Karpas-422 (cell line): ENCODE results near the gene ATP5F1D. TPM values are rescaled to one million over a fixed set of nuclear protein-coding genes. Genes with fewer than 3 reads are reported as not detected.

Source experiments
- DNase-seq: peaks from one replicate; pipeline ENCODE4 v3.0.0-alpha.2; 2015
- H2AFZ ChIP-seq: fragments of 200-600 bp; sonication (generic); 2 replicates; pipeline ENCODE4 v1.6.1; 2014; ENCODE audit warnings: antibody characterized with exemption, low read length, mixed read lengths
- H3K27ac ChIP-seq: fragments of 200-600 bp; sonication (generic); 2 replicates; pipeline ENCODE4 v1.5.1; 2014; ENCODE audit warnings: mild to moderate bottlenecking, low read length, moderate library complexity
- H3K27me3 ChIP-seq: fragments of 200-600 bp; sonication (generic); 2 replicates; pipeline ENCODE4 v1.6.1; 2014; ENCODE audit warnings: low read length, mixed read lengths
- H3K36me3 ChIP-seq: fragments of 200-600 bp; sonication (generic); 2 replicates; pipeline ENCODE4 v1.6.1; 2014; ENCODE audit warnings: low read length, mixed read lengths; ENCODE audit not compliant: insufficient read depth
- H3K4me1 ChIP-seq: fragments of 200-600 bp; sonication (generic); 2 replicates; pipeline ENCODE4 v1.6.1; 2014; ENCODE audit warnings: mild to moderate bottlenecking, low read length, mixed read lengths
- H3K4me2 ChIP-seq: fragments of 200-600 bp; sonication (generic); 2 replicates; pipeline ENCODE4 v1.6.1; 2014; ENCODE audit warnings: low read length, low read depth, mild to moderate bottlenecking; ENCODE audit not compliant: poor library complexity, severe bottlenecking
- H3K4me3 ChIP-seq: fragments of 200-600 bp; sonication (generic); 2 replicates; pipeline ENCODE4 v1.5.1; 2014; ENCODE audit warnings: mild to moderate bottlenecking, antibody characterized with exemption, low read length, mixed read lengths
- H3K79me2 ChIP-seq: fragments of 200-600 bp; sonication (generic); 2 replicates; pipeline ENCODE4 v1.6.1; 2014; ENCODE audit warnings: mild to moderate bottlenecking, low read length, mixed read lengths
- H3K9ac ChIP-seq: fragments of 200-600 bp; sonication (generic); 2 replicates; pipeline ENCODE4 v1.6.0; 2014; ENCODE audit warnings: low read length
- H3K9me2 ChIP-seq: fragments of 200-600 bp; sonication (generic), shearing (Covaris generic); replicated peaks from 2 replicates; pipeline ENCODE4 v1.6.0; 2014; ENCODE audit warnings: mild to moderate bottlenecking, low read length, moderate library complexity; ENCODE audit not compliant: insufficient read depth
- H3K9me3 ChIP-seq: fragments of 300-700, 200-600 bp; sonication (generic); 2 replicates; pipeline ENCODE4 v1.6.1; 2014; ENCODE audit warnings: low read length, mixed read lengths
- H4K20me1 ChIP-seq: fragments of 200-600 bp; sonication (generic); 2 replicates; pipeline ENCODE4 v1.6.1; 2014; ENCODE audit warnings: mild to moderate bottlenecking, antibody characterized with exemption, low read length, low read depth; ENCODE audit not compliant: insufficient read depth
- total RNA-seq: library from RNA; depleted of rRNA; stranded (reverse); fragments of >200 nt; shearing (Covaris generic); gene quantifications from 2 replicates; pipeline ENCODE4 v1.2.3, GENCODE V29; 2014; ENCODE audit warnings: low replicate concordance

Gene ATP5F1D
- total RNA-seq, 1 experiment from 2014 or later: 64.3 TPM

DNA sequence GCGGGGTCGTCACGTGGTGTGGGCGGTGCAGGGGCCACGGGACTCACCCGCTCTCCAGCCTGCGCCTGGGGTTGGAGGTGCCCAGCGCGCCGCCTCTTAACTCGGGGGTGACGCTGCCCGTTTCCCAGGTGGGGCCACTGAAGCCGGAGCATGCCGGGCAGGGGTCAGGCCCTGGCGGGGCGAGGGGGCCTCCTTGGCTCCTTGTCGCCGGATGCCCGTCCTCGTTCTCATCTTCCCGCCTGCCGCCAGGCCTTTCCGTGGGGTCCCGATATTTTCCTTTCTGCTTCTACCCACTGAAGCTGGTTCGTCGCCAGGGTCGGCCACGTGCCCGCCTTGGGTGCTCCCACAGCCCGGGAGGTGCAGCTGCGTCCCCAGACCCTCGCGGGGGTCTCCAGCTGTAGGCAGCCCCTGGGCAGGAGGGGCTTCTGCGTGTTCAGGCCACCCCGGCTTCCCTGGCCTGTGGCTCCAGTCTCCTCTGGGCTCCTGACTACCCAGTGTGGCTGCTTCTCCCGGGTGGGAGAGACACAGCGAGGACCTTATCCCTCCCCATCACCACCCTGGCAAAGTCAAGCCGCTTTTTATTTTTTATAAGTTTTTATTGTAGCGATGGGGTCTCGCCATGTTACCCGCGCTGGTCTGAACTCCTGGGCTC lies 34.6 kb downstream of the ATP5F1D start:
- Histone ChIP-seq H3K27me3 (no peaks in the 10 kb centered on the region), H3K4me3 (peak overlapping the region; percentile 84), H3K27ac (peak overlapping the region; percentile 34), H3K36me3 (peaks cover 45% of the 10 kb centered on the region), H3K79me2 (peaks cover 15% of the 10 kb centered on the region), H3K9me3 (no peaks in the 10 kb centered on the region), H3K9ac (peak overlapping the region; percentile 92), H3K9me2 (no peaks in the 10 kb centered on the region), H3K4me1 (peaks cover 27% of the 10 kb centered on the region), H4K20me1 (peaks cover 21% of the 10 kb centered on the region; the same call in 1 of the 2 replicates), H3K4me2 (peak overlapping the region; percentile 80), H2AFZ (no peak overlapping the region; the same call in 1 of the 2 replicates)
- DNase-seq: no peak

DNA sequence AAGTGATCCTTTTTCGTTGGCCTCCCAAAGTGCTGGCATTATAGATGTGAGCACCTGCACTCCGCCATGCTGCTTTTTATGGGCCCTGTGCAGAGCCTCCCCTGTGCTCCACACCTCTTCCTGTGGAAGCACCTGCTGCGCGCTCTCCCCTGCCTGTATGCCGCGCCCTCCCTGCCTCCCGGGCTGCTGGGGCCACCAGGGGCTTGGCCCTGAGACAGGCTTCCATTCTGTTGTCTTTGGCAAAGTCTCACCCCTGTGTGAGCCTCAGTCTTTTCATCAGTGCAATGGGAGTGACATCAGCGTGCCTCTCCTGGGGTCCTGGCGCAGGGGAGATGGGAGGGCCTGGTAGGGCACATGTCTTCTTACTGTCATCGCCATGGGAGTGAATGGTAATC lies 35.1 kb downstream of the ATP5F1D start:
- Histone ChIP-seq H3K27ac (peak overlapping the region; percentile 34), H3K9me3 (no peaks in the 10 kb centered on the region), H3K4me2 (peak overlapping the region; percentile 80), H4K20me1 (peaks cover 16% of the 10 kb centered on the region; the same call in 1 of the 2 replicates), H3K79me2 (peaks cover 15% of the 10 kb centered on the region), H3K36me3 (peaks cover 40% of the 10 kb centered on the region), H3K9ac (peak overlapping the region; percentile 92), H3K4me3 (peak overlapping the region; percentile 84), H3K9me2 (no peaks in the 10 kb centered on the region), H2AFZ (no peak overlapping the region), H3K27me3 (no peaks in the 10 kb centered on the region), H3K4me1 (peaks cover 24% of the 10 kb centered on the region)
- DNase-seq: no peak

DNA sequence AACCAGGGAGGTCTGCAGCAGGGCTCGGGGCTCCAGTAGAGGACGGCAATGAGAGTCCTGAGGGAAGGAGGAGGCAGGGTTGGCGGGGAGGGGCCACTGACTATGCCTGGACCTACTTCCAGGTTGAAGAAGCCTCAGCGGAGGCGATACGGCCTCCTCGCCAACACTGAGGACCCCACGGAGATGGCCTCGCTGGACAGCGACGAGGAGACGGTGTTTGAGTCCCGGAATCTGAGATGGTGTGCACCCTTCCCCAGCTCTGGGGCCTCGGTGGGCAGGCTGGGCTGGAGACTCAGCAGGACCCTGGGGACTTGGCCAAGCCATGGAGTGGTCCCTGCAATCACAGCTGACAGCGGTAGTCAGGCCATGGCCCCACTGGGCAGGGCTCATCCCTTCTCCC lies 35.5 kb downstream of the ATP5F1D start:
- H3K27me3 ChIP-seq: no peaks in the 10 kb centered on the region
- DNase-seq: no peak
- H3K9me2 ChIP-seq: no peaks in the 10 kb centered on the region
- no peak overlapping the region for H3K27ac ChIP-seq
- peaks cover 37% of the 10 kb centered on the region; the same call in 1 of the 2 replicates for H3K36me3 ChIP-seq
- H3K9me3 ChIP-seq: no peaks in the 10 kb centered on the region
- peaks cover 24% of the 10 kb centered on the region for H3K4me1 ChIP-seq
- peak overlapping the region; percentile 80 for H3K4me2 ChIP-seq
- peak overlapping the region; percentile 84; the same call in 1 of the 2 replicates for H3K4me3 ChIP-seq
- H4K20me1 ChIP-seq: peaks cover 12% of the 10 kb centered on the region; the same call in 1 of the 2 replicates
- H3K79me2 ChIP-seq: peaks cover 15% of the 10 kb centered on the region
- peak overlapping the region; percentile 92 for H3K9ac ChIP-seq
- no peak overlapping the region for H2AFZ ChIP-seq

DNA sequence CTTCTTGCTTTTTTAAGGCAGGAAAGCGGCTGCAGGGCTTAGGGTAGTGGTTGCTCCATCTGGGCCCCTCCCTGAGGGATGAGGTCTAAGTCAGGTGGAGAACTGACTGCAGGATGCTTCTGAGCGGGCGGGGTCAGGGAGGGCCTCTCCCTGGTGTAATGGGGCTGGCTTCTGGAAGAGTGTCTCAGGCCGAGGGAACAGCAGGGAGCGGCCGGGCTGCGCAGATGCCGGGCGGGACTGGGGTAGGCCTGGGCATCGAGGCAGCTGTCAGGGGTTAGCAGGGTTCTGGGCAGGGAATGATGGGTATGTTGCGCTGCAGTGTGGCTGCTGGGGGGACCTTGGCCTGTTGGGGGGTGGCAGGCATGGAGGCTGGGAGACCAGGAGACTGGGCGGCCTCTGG lies 36.5 kb downstream of the ATP5F1D start:
- no peaks in the 10 kb centered on the region for H3K9me3 ChIP-seq
- no peak overlapping the region for H3K4me3 ChIP-seq
- no peak overlapping the region for H3K4me2 ChIP-seq
- H2AFZ ChIP-seq: no peak overlapping the region
- peaks cover 15% of the 10 kb centered on the region for H3K79me2 ChIP-seq
- no peak for DNase-seq
- H3K4me1 ChIP-seq: peaks cover 27% of the 10 kb centered on the region
- H3K9me2 ChIP-seq: no peaks in the 10 kb centered on the region
- H3K9ac ChIP-seq: no peak overlapping the region
- H3K27me3 ChIP-seq: no peaks in the 10 kb centered on the region
- H4K20me1 ChIP-seq: peaks cover 12% of the 10 kb centered on the region; the same call in 1 of the 2 replicates
- H3K36me3 ChIP-seq: peaks cover 28% of the 10 kb centered on the region; the same call in 1 of the 2 replicates
- H3K27ac ChIP-seq: no peak overlapping the region

DNA sequence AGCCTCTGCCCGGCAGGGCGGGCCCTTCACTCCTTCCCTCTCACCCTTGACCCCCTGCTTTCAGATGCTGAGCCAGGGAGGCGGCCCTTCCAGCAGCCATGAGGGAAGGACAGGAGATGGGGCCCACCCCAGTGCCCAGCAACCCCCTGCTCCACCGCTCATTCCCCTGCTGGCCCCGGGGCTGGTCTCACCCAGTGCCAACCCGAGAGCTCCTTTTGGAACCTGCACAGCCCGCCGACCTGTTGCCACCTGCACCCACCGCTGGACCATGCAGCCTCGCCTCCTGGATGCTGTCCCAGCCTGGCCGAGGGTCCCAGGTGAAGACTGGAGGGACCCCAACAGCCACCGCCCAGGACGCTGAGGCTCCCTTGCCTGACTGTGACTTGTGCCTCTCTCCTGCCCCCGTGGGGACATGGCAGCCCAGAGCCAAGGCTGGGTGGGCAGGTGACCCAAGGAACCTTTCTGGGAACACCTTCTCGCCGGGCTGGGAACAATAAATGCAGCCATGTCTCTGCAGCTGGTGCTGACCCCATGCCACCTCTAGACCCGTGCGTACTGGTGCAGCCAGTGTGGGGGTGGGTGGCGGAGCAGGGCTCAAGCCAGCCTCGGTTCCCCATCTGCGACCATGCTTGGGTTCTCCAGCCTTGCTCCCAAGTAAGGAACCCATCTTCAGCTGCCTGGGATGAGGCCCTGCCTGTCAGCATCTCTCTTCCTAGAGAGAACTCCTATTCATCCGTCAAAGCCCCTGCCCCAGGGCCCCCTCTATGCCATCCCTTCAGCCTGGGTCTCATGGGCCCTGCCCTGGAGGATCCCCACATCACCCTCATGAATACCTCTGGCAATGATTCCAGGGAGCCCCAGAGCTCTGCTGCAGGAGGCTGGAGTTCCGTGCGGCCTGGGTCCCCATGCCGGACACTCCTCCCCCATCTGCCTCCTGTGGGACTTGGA lies 37.4 kb downstream of the ATP5F1D start:
- H3K36me3 ChIP-seq: peaks cover 28% of the 10 kb centered on the region; the same call in 1 of the 2 replicates
- no peak overlapping the region for H3K27ac ChIP-seq
- H3K79me2 ChIP-seq: peaks cover 15% of the 10 kb centered on the region
- no peak for DNase-seq
- H2AFZ ChIP-seq: no peak overlapping the region
- no peak overlapping the region for H3K4me2 ChIP-seq
- no peaks in the 10 kb centered on the region for H3K9me3 ChIP-seq
- H3K27me3 ChIP-seq: no peaks in the 10 kb centered on the region
- peaks cover 35% of the 10 kb centered on the region for H3K4me1 ChIP-seq
- H4K20me1 ChIP-seq: peaks cover 18% of the 10 kb centered on the region; the same call in 1 of the 2 replicates
- H3K9ac ChIP-seq: no peak overlapping the region
- no peak overlapping the region for H3K4me3 ChIP-seq
- H3K9me2 ChIP-seq: no peaks in the 10 kb centered on the region

DNA sequence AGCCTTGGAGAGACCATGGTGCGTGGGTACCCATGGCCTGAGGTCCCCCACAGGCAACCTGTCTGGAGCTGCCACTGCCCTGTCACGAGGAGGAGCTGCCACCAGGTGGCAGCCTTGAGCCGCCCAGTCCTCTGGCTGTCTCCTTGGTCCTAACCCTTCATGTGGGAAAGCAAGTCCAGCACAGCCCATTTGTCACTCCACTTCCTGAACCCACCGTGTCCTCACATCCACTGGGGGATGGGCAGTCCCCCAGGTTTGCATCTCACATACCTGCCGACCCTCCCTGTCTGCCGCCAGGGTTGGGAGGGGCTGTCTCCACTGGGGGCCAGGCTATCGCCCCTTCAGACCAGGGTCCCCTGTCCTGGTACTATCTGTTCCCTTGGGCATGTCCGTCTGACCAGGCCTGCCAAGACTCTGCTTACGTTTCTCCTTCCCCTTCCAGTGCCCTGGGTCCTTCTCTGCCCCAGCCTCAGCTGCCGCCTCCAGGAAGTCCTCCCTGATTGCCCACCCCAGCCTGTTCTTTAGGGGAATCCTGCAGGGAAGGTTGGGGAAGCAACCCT lies 38.3 kb downstream of the ATP5F1D start:
- H3K27ac ChIP-seq: no peak overlapping the region
- H3K27me3 ChIP-seq: no peaks in the 10 kb centered on the region
- H3K9me3 ChIP-seq: no peaks in the 10 kb centered on the region
- H4K20me1 ChIP-seq: peaks cover 24% of the 10 kb centered on the region
- no peaks in the 10 kb centered on the region for H3K9me2 ChIP-seq
- H3K4me1 ChIP-seq: peaks cover 26% of the 10 kb centered on the region
- no peak overlapping the region for H3K4me2 ChIP-seq
- H3K9ac ChIP-seq: no peak overlapping the region
- H3K36me3 ChIP-seq: peaks cover 20% of the 10 kb centered on the region; the same call in 1 of the 2 replicates
- no peak overlapping the region for H2AFZ ChIP-seq
- peaks cover 15% of the 10 kb centered on the region for H3K79me2 ChIP-seq
- DNase-seq: peak; percentile 94
- H3K4me3 ChIP-seq: no peak overlapping the region

DNA sequence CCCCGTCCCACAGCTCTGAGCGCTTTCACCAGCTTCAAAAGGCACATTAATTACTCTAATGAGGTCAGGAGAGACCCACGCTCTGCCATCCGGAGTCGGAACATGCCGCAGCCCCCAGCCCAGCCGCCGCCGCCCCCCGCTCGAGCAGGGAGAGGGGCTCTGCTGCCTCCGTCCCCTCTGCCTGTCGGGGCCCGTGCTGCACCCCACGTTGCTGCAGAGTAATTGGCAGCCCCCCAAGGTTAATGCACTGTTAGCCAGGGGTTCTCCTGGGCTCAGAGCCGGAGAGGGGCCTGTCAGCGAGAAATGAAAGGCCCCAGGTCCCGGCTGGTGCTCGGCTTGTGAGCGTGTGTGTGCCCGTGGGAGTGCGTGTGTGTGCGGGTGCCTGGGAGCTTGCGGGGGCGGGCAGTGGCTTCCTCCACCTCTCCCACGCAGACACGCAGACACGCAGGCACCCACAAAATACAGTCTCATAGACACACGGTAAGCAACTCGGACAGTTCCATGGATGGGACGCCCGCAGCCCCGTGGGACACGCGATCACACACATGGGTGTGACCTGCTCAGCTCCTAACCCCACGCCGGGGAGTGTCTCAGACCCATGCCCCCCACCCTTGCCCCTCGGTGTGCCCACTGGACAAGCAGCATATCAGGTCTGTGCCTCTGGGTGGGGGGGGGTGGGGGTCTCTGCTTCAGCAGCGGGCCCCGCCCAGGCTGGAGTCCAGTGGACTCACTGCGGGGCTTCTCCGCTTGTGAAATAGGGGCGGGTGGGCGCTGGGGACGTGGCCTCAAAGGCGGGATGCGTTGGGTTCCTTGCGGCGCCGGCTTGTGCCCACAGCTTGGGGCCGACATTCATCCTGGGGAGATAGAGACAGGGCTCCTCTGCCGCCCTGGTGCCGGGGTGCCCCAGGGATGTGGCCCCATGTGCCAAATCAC lies 39.4 kb downstream of the ATP5F1D start:
- no peak overlapping the region for H2AFZ ChIP-seq
- H3K4me2 ChIP-seq: no peak overlapping the region
- no peak for DNase-seq
- no peak overlapping the region for H3K27ac ChIP-seq
- peaks cover 24% of the 10 kb centered on the region for H4K20me1 ChIP-seq
- peaks cover 22% of the 10 kb centered on the region for H3K4me1 ChIP-seq
- H3K36me3 ChIP-seq: peaks cover 17% of the 10 kb centered on the region; the same call in 1 of the 2 replicates
- H3K4me3 ChIP-seq: no peak overlapping the region
- H3K9me2 ChIP-seq: no peaks in the 10 kb centered on the region
- H3K9me3 ChIP-seq: no peaks in the 10 kb centered on the region
- H3K9ac ChIP-seq: no peak overlapping the region
- no peaks in the 10 kb centered on the region for H3K27me3 ChIP-seq
- peaks cover 15% of the 10 kb centered on the region for H3K79me2 ChIP-seq
